Measurements from ENCODE around the gene CCDC150. TPM values are rescaled to one million over a fixed set of nuclear protein-coding genes. Genes with fewer than 3 reads are reported as not detected.
"Not testable (repeated sequence)": the region's sequence is repeated elsewhere in the genome, so short reads cannot be mapped to it uniquely, and the experiment has no call there.

Gene CCDC150
- total RNA-seq, 4 donors from 2014 or later: 2.4 to 10.1 (median 4.9) TPM

DNA sequence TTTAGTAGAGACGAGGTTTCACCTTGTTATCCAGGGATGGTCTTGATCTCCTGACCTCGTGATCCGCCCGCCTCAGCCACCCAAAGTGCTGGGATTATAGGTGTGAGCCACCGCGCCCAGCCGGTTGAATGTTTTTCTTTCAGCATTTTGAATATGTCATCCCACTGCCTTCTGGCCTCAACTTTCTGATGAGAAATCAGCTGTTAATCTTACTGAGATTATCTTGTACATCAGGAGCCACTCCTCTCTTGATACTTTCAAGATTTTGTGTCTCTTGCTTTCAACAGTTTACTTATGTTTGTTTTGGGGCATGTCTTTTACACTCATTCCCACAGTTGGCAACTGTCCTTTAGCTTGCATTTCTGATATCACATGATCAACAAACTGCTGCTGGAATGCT lies 46.3 kb downstream of the CCDC150 start:
- Histone ChIP-seq H3K9me3 (peaks cover 0 to 23% (median 13%) of the 10 kb centered on the region in 3 donors), H3K4me1 (no peaks in the 10 kb centered on the region), H3K4me3 (no peak overlapping the region), H3K36me3 (no peaks in the 10 kb centered on the region), H3K27ac (no peak overlapping the region), H3K27me3 (no peaks in the 10 kb centered on the region)
- TF ChIP-seq, protein P1, sequence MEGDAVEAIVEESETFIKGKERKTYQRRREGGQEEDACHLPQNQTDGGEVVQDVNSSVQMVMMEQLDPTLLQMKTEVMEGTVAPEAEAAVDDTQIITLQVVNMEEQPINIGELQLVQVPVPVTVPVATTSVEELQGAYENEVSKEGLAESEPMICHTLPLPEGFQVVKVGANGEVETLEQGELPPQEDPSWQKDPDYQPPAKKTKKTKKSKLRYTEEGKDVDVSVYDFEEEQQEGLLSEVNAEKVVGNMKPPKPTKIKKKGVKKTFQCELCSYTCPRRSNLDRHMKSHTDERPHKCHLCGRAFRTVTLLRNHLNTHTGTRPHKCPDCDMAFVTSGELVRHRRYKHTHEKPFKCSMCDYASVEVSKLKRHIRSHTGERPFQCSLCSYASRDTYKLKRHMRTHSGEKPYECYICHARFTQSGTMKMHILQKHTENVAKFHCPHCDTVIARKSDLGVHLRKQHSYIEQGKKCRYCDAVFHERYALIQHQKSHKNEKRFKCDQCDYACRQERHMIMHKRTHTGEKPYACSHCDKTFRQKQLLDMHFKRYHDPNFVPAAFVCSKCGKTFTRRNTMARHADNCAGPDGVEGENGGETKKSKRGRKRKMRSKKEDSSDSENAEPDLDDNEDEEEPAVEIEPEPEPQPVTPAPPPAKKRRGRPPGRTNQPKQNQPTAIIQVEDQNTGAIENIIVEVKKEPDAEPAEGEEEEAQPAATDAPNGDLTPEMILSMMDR (IDR thresholded peaks at IDR 0.05): no peak
- TF ChIP-seq POLR2A (IDR thresholded peaks at IDR 0.05): no peak
- WGBS, 2 donors: 94 to 95% methylated on average over 7 of the region's 7 CpGs
- no peak for DNase-seq
- intact Hi-C loops (cut with DNase I): no loop called here

DNA sequence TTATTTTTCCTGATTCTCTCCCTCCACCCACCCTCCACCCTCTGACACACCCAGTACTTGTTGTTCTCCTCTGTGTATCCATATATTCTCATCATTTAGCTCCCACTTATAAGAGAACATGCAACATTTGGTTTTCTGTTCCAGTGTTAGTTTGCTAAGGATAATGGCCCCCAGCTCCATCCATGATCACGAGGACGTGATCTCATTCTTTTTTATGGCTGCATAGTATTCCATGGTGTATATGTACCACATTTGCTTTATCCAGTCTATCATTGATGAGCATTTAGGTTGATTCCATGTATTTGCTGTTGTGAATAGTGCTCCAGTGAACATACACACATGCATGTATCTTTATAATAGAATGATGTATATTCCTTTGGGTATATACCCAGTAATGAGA lies 47.2 kb downstream of the CCDC150 start:
- H3K27ac ChIP-seq; DNase-seq; H3K36me3 ChIP-seq; H3K4me1 ChIP-seq; intact Hi-C loops (cut with DNase I); H3K4me3 ChIP-seq; H3K27me3 ChIP-seq: not testable (repeated sequence)
- 93 to 100% methylated on average over 2 of the region's 2 CpGs for WGBS, 2 donors
- peaks cover 0 to 23% (median 13%) of the 10 kb centered on the region in 3 donors for H3K9me3 ChIP-seq

DNA sequence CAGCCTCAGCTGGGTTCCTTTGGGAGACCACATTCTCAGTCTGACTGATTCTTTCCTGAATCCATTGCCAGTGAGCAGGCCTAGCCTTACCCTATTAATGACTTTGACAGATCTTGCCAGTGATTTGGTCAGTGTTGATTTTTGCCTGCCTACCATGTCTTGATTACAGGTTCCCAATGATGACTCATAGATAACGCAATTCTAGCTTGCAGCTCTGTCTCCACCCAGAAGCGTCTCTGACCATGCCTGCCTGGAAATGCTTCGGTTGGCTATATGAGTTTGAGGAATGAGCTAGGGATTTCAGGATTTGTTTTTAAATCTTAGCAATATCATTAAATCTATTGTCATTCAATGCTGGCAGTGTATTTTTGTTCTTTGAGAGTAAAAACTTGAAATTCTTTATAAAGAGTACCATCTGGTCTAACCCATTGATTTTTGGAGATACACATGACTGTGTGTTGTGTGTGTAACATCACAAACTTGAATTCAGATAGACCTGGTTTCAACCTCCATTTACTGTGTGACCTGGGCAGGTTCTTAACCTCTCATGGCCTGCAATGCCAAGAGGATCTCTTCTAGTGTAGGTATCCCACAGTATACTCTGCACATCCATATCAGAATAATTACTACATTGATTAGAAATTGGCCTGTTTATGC lies 57.0 kb downstream of the CCDC150 start:
- no peak for TF ChIP-seq POLR2A (IDR thresholded peaks at IDR 0.05)
- TF ChIP-seq, protein P1 (IDR thresholded peaks at IDR 0.05): no peak
- Histone ChIP-seq H3K4me1 (peaks cover 0 to 8% (median 0%) of the 10 kb centered on the region in 3 donors), H3K9me3 (no peaks in the 10 kb centered on the region), H3K27ac (no peak overlapping the region), H3K27me3 (no peaks in the 10 kb centered on the region), H3K4me3 (no peak overlapping the region), H3K36me3 (no peaks in the 10 kb centered on the region)
- intact Hi-C loops (cut with DNase I): no loop called here
- no peak for DNase-seq
- WGBS, 2 donors: 40 to 69% methylated on average over 3 of the region's 3 CpGs

DNA sequence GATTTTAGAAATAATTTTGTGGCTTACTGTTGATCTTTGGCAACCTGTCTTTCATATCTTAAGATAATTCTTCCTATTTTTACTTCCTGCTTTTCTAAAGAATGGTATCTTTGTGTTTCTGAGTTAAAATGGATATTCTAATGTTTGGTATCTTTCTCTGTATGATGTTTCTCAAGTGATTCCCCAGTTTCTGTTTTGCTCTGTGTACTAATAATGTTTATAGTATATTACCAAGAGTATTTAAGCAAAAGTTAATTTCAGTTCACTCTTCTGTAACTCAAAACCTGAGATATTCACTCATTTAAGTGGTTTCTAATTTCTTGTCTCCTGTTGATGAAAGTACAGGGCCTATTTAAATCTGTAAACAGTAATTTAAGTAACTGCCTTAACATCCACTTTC lies 58.3 kb downstream of the CCDC150 start:
- no peak for TF ChIP-seq POLR2A (IDR thresholded peaks at IDR 0.05)
- TF ChIP-seq, protein P1 (IDR thresholded peaks at IDR 0.05): no peak
- DNase-seq: no peak
- Histone ChIP-seq H3K4me1 (peaks cover 0 to 8% (median 0%) of the 10 kb centered on the region in 3 donors), H3K4me3 (no peak overlapping the region), H3K27me3 (no peaks in the 10 kb centered on the region), H3K27ac (no peak overlapping the region), H3K9me3 (no peaks in the 10 kb centered on the region), H3K36me3 (no peaks in the 10 kb centered on the region)
- intact Hi-C loops (cut with DNase I): no loop called here

DNA sequence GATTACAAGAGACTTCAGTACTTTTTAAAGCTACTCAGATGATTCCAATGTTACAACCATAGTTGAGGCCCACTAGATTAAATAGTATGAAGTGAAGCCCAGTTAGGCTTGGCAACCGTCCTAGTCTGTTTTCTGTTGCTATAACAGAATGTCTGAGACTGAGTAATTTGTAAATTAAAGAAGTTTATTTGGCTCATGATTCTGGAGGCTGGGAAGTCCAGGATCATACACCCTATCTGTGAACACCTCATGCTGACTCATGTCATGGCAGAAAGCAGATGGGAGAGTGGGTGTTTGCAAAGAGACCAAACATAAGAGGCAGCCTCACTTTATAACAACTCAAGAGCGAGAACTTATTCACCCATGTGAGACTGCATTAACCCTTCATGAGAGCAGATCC lies 63.1 kb downstream of the CCDC150 start:
- intact Hi-C loops (cut with DNase I): no loop called here
- no peaks in the 10 kb centered on the region for H3K27me3 ChIP-seq
- WGBS, 2 donors: 40 to 89% methylated on average over 2 of the region's 2 CpGs
- no peaks in the 10 kb centered on the region for H3K9me3 ChIP-seq
- no peak for TF ChIP-seq POLR2A (IDR thresholded peaks at IDR 0.05)
- TF ChIP-seq, protein P1 (IDR thresholded peaks at IDR 0.05): no peak
- DNase-seq: no peak
- H3K27ac ChIP-seq: no peak overlapping the region
- H3K4me3 ChIP-seq: no peak overlapping the region
- no peaks in the 10 kb centered on the region for H3K36me3 ChIP-seq
- H3K4me1 ChIP-seq: no peaks in the 10 kb centered on the region

DNA sequence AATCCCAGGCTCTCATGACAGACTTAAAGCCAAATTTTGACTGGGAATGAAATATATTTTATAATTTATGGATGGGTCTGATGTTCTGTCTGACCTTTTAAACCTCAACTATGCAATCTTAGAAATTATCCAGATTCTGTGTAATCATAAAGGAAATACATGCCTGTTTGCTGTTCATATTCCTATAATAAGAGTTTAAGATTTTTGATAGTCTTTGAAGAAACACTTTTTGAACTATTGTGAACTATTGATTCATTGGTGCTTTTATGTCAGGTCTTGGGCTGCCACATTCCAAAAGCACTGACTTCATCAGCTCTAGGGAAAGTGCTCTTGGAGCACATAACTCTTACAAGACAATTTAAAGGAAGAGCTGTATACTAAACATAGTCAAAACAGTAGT lies 64.2 kb downstream of the CCDC150 start:
- intact Hi-C loops (cut with DNase I): no loop called here

DNA sequence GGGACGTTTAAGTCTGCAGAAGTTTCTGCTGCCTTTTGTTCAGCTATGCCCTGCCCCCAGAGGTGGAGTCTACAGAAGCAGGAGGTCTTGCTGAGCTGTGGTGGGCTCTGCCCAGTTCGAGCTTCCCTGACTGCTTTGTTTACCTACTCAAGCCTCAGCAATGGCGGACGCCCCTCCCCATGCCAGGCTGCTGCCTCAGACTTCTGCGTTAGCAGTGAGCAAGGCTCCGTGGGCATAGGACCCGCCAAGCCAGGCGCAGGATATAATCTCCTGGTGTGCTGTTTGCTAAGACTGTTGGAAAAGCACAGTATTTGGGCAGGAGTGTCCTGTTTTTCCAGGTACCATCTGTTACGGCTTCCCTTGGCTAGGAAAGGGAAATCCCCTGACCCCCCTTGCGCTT lies 70.5 kb downstream of the CCDC150 start:
- H3K4me3 ChIP-seq; DNase-seq; H3K27me3 ChIP-seq; intact Hi-C loops (cut with DNase I); H3K9me3 ChIP-seq; H3K36me3 ChIP-seq; H3K27ac ChIP-seq; H3K4me1 ChIP-seq: not testable (repeated sequence)
- 83 to 92% methylated on average over 1 to 4 of the region's 10 CpGs for WGBS, 2 donors

More for the DNA sequence above, 64.2 kb downstream of the CCDC150 start:
- Histone ChIP-seq H3K9me3 (no peaks in the 10 kb centered on the region), H3K4me3 (no peak overlapping the region), H3K27ac (no peak overlapping the region), H3K4me1 (no peaks in the 10 kb centered on the region), H3K27me3 (no peaks in the 10 kb centered on the region), H3K36me3 (no peaks in the 10 kb centered on the region)
- DNase-seq: no peak
- TF ChIP-seq POLR2A (IDR thresholded peaks at IDR 0.05): no peak
